ENCODE results near the gene EPS15. TPM values are rescaled to one million over a fixed set of nuclear protein-coding genes. Genes with fewer than 3 reads are reported as not detected.

Gene EPS15
- total RNA-seq, 2 experiments from 2014 or later = 59.6 to 61.6 TPM

DNA sequence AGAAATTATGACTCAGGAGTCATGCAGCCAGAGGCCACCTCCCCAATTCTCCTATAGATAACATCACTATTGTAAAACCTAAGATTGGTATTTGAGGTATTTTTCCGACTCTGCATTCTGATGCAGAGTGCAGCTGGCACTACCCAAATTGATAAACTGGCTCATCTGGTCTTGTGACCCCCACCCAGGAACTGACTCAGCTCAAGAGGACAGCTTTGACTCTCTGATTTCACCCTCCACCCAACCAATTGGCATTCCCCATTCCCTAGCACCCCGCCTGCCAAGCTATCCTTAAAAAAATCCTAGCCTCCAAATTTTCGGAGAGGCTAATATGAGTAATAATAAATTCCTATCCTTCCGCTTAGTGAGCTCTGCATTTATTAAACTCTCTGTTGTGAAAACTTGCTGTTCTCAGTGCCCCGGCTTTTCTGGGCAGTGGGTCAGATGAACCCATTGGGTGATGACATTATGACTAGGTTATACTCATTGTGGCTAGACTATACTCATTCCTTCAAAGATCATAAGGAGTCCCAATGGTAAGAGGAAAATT lies 39.4 kb upstream of the EPS15 start:
- intact Hi-C loops (cut with DNase I, micrococcal nuclease) = loop anchor here in 1 of 2 experiments (1.0 kb wide), 1 partner anchor 39 kb away; the partner anchor contains the start of gene EPS15
- ATAC-seq (peak; percentile 85), DNase-seq (peak; percentile 42)
- no peaks in the 10 kb centered on the region for H3K36me3 Mint-ChIP-seq (ENCODE audit: low read depth)
- peaks cover 8% of the 10 kb centered on the region for H3K4me1 Mint-ChIP-seq
- ChIA-PET CTCF (interaction anchor here (0.8 kb wide), 1 partner anchor 9 kb away, joined by 3 read pairs; no protein-coding TSS in a partner anchor), POLR2A (interaction anchor here (0.6 kb wide), 1 partner anchor 54 kb away, joined by 3 read pairs; no protein-coding TSS in a partner anchor)
- no peaks in the 10 kb centered on the region for H3K9me3 Mint-ChIP-seq (ENCODE audit: low read depth)
- H3K27ac Mint-ChIP-seq = peak overlapping the region; percentile 35
- no peaks in the 10 kb centered on the region for H3K27me3 Mint-ChIP-seq
- no peak overlapping the region for H3K4me3 Mint-ChIP-seq

DNA sequence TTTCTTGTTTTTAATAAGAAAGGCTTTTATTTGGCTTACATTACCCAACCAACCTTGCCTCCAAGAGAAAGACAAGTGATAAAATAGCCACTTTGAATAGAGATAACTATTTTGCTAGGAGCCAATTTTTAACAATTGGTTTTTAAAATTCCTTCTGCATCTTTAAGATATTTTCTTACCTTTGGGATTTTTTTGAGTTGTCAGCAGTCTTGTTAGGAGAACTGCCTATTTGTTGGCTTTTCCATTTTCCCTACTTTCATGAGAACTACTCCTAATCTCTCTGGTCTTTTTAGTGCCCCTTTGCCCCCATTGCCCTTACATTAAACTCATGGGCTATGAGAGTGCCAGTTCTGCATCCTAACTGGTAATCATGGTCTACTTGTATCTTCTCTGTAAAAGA lies 38.1 kb upstream of the EPS15 start:
- H3K36me3 Mint-ChIP-seq (ENCODE audit: low read depth) = no peaks in the 10 kb centered on the region
- intact Hi-C loops (cut with DNase I, micrococcal nuclease) = no loop called here
- no peak for DNase-seq

DNA sequence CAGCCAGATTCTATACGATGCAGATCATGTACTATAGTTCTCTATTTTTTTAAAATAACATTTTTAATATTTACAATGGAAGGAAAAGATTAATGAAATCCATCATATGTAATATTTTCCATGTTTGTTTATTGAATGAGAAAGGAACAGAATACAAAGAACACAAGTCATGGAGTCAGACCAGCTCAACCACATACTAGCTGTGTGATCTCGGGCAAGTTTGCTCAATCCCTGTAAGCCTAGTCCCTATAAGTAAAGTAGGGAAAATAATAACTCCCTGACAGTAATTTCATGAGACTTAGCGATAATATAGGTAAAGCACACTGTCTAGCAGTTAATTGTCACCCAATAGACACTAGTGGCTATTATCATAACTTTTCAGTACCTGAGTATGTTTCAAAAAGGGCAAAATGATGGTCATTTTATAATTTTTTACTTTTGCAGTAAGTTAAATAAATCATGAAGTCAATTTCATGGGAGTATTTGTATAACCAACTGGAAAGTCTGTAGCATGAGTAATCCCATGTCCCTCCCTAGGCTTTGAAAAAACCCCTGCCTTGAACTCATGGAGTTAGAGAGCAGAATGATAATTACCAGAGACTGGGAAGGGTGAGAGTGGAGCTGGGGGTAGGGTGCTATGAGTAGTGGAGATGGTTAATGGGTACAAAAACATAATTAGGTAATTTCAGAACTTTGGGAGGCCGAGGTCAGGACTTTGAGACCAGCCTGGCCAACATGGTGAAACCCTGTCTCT lies 37.0 kb upstream of the EPS15 start:
- CTCF ChIA-PET = interaction anchor here (0.6 kb wide), 1 partner anchor 211 kb away, joined by 3 read pairs; no protein-coding TSS in a partner anchor
- DNase-seq = no peak
- H3K36me3 Mint-ChIP-seq (ENCODE audit: low read depth) = no peaks in the 10 kb centered on the region
- POLR2A ChIA-PET = interaction anchor here (0.6 kb wide), 1 partner anchor 34 kb away, joined by 3 read pairs; no protein-coding TSS in a partner anchor
- H3K4me3 Mint-ChIP-seq = no peak overlapping the region
- ATAC-seq = no peak
- intact Hi-C loops (cut with DNase I, micrococcal nuclease) = no loop called here
- no peak overlapping the region for H3K27ac Mint-ChIP-seq
- H3K4me1 Mint-ChIP-seq = peaks cover 16% of the 10 kb centered on the region
- no peaks in the 10 kb centered on the region for H3K27me3 Mint-ChIP-seq
- no peaks in the 10 kb centered on the region for H3K9me3 Mint-ChIP-seq (ENCODE audit: low read depth)

More for the DNA sequence above, 38.1 kb upstream of the EPS15 start:
- Mint-ChIP-seq H3K9me3 (ENCODE audit: low read depth) (no peaks in the 10 kb centered on the region), H3K4me1 (peaks cover 10% of the 10 kb centered on the region), H3K4me3 (no peak overlapping the region), H3K27me3 (no peaks in the 10 kb centered on the region), H3K27ac (no peak overlapping the region)
- POLR2A ChIA-PET = no interaction called here
- ATAC-seq = no peak
- CTCF ChIA-PET = no interaction called here

- Mint-ChIP-seq H3K4me1 (peaks cover 20% of the 10 kb centered on the region), H3K27me3 (no peaks in the 10 kb centered on the region), H3K4me3 (no peak overlapping the region), H3K36me3 (ENCODE audit: low read depth) (no peaks in the 10 kb centered on the region), H3K27ac (no peak overlapping the region), H3K9me3 (ENCODE audit: low read depth) (no peaks in the 10 kb centered on the region)
- ATAC-seq (no peak), DNase-seq (no peak)
- ChIA-PET POLR2A (no interaction called here), CTCF (interaction anchor here (0.6 to 0.7 kb wide), 2 partner anchors 89 to 1698 kb away, joined by 3 read pairs; no protein-coding TSS in a partner anchor)
- intact Hi-C loops (cut with DNase I, micrococcal nuclease) = no loop called here
These were observed 34.8 kb upstream of the EPS15 start for GRCh38 chr1:51553911-51554310.

GRCh38 chr1:51552929-51553807 lies 34.1 kb upstream of the EPS15 start:
- Mint-ChIP-seq H3K4me1 (peaks cover 20% of the 10 kb centered on the region), H3K36me3 (ENCODE audit: low read depth) (no peaks in the 10 kb centered on the region), H3K27ac (no peak overlapping the region), H3K27me3 (no peaks in the 10 kb centered on the region), H3K9me3 (ENCODE audit: low read depth) (no peaks in the 10 kb centered on the region), H3K4me3 (no peak overlapping the region)
- intact Hi-C loops (cut with DNase I, micrococcal nuclease) = no loop called here
- POLR2A ChIA-PET = interaction anchor here (0.6 kb wide), 1 partner anchor 38 kb away, joined by 3 read pairs; no protein-coding TSS in a partner anchor
- CTCF ChIA-PET = interaction anchor here (0.6 kb wide), 1 partner anchor 1698 kb away, joined by 3 read pairs; no protein-coding TSS in a partner anchor
- no peak for DNase-seq
- no peak for ATAC-seq

- Mint-ChIP-seq H3K27me3 (no peaks in the 10 kb centered on the region), H3K36me3 (ENCODE audit: low read depth) (no peaks in the 10 kb centered on the region), H3K4me1 (peaks cover 19% of the 10 kb centered on the region), H3K9me3 (ENCODE audit: low read depth) (no peaks in the 10 kb centered on the region), H3K4me3 (no peak overlapping the region), H3K27ac (no peak overlapping the region)
- intact Hi-C loops (cut with DNase I, micrococcal nuclease) = no loop called here
- ChIA-PET POLR2A (no interaction called here), CTCF (interaction anchor here (0.7 kb wide), 1 partner anchor 240 kb away, joined by 3 read pairs; no protein-coding TSS in a partner anchor)
- no peak for DNase-seq
- peak; percentile 73 for ATAC-seq
These were observed 32.8 kb upstream of the EPS15 start for GRCh38 chr1:51551848-51552296.

DNA sequence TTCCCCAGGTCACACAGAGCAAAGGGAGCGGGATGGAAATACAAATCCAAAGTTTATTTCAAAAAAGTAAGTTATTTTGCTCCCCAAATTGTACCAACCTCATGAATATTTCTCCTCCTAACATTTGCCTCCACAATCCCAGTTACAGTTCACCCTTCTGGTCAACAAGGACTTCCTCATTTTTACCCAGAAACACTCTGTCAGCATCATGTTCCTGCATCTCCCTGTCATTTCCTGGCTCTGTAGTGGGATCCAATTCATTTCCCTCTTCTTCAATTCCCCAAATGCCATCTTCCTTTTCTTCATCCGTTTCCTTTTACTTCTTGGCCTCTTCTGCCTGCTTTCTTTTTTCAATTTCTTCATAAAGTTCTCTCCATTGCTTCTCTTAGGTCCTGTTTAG lies 32.0 kb upstream of the EPS15 start:
- H3K27ac Mint-ChIP-seq = no peak overlapping the region
- ChIA-PET CTCF (no interaction called here), POLR2A (no interaction called here)
- ATAC-seq = no peak
- no peaks in the 10 kb centered on the region for H3K9me3 Mint-ChIP-seq (ENCODE audit: low read depth)
- peaks cover 19% of the 10 kb centered on the region for H3K4me1 Mint-ChIP-seq
- no peaks in the 10 kb centered on the region for H3K36me3 Mint-ChIP-seq (ENCODE audit: low read depth)
- no peak for DNase-seq
- no peaks in the 10 kb centered on the region for H3K27me3 Mint-ChIP-seq
- intact Hi-C loops (cut with DNase I, micrococcal nuclease) = no loop called here
- H3K4me3 Mint-ChIP-seq = no peak overlapping the region

DNA sequence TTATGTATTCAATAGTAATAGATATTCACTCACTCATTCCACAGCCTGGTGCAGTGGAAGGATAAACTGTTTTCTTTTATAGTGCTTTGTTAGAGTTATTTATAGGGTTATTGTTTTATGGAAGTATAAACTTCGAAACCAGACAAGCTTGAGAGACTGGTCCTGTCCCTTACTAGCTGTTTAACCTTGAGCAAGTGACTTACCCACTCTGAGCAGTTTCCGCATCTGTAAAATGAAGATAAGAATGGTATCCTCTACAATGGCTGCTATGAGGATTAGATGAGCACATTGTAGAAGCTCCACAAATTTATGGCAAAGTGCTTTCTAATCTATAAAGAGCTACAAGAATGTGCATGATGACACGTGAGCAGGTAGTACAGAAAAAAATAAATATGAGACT lies 30.8 kb upstream of the EPS15 start:
- CTCF ChIA-PET = no interaction called here

GRCh38 chr1:51549016-51549619 lies 30.1 kb upstream of the EPS15 start:
- intact Hi-C loops (cut with DNase I, micrococcal nuclease) = no loop called here
- Mint-ChIP-seq H3K36me3 (ENCODE audit: low read depth) (no peaks in the 10 kb centered on the region), H3K4me3 (no peak overlapping the region), H3K27ac (peak overlapping the region; percentile 6), H3K9me3 (ENCODE audit: low read depth) (no peaks in the 10 kb centered on the region), H3K27me3 (no peaks in the 10 kb centered on the region), H3K4me1 (peaks cover 22% of the 10 kb centered on the region)
- ATAC-seq = no peak
- ChIA-PET CTCF (no interaction called here), POLR2A (no interaction called here)
- no peak for DNase-seq

More for the DNA sequence above, 30.8 kb upstream of the EPS15 start:
- no peak for ATAC-seq
- Mint-ChIP-seq H3K27me3 (no peaks in the 10 kb centered on the region), H3K4me1 (peaks cover 19% of the 10 kb centered on the region), H3K4me3 (no peak overlapping the region), H3K36me3 (ENCODE audit: low read depth) (no peaks in the 10 kb centered on the region), H3K9me3 (ENCODE audit: low read depth) (no peaks in the 10 kb centered on the region), H3K27ac (no peak overlapping the region)
- no peak for DNase-seq
- intact Hi-C loops (cut with DNase I, micrococcal nuclease) = no loop called here
- POLR2A ChIA-PET = no interaction called here

DNA sequence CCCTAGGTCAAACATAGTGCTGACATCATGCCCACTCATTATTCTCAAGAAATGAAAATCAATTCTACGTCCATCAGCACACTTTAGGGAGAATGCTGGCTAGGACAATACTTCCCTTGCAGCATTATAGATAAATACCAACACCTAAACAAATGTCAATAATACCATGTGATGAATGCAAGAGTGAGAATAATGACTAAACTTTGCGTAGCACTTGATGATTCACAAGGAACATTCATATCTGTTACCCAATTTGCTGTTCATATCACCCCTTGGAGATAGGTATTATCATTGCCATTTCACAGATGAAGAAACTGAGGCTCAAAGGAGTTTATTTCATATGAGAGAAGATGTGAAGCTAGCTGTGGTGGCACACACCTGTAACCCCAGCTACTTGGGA lies 24.8 kb upstream of the EPS15 start:
- Mint-ChIP-seq H3K4me3 (no peak overlapping the region), H3K36me3 (ENCODE audit: low read depth) (no peaks in the 10 kb centered on the region), H3K27me3 (no peaks in the 10 kb centered on the region), H3K9me3 (ENCODE audit: low read depth) (no peaks in the 10 kb centered on the region), H3K27ac (no peak overlapping the region), H3K4me1 (peaks cover 33% of the 10 kb centered on the region)
- ChIA-PET CTCF (no interaction called here), POLR2A (no interaction called here)
- intact Hi-C loops (cut with DNase I, micrococcal nuclease) = loop anchor here in 1 of 2 experiments (2.0 kb wide), 1 partner anchor 25 kb away; no protein-coding TSS in a partner anchor
- ATAC-seq (peak; percentile 47), DNase-seq (no peak)
